SK-N-SH (cell line): Measurements from ENCODE around the gene SH3D21. TPM values are rescaled to one million over a fixed set of nuclear protein-coding genes. Genes with fewer than 3 reads are reported as not detected.

ENCODE experiments used
- CTCF ChIA-PET: fragments of 300-600, 350-600 bp; formaldehyde crosslinking; extraction: SDS; loops from one replicate; lab custom pipeline; 2021; lab: Yijun Ruan, JAX
- POLR2A ChIA-PET: fragments of 350-600 bp; sonication (Branson Sonifier 250); formaldehyde crosslinking; extraction: SDS; loops from one replicate; lab custom pipeline; 2020; ENCODE audit warnings: antibody characterized with exemption, inconsistent platforms; lab: Yijun Ruan, JAX
- DNase-seq: peaks from one replicate; pipeline ENCODE4 v3.0.0; 2012
- H2AFZ ChIP-seq: fragments of 200-600 bp; sonication (generic); 2 replicates; pipeline ENCODE4 v1.8.1; 2016; ENCODE audit warnings: antibody characterized with exemption, mild to moderate bottlenecking, low read depth
- H3F3A ChIP-seq: fragments of 200-600 bp; sonication (generic); replicated peaks from 2 replicates; pipeline ENCODE3; 2016; ENCODE audit warnings: antibody characterized with exemption, mild to moderate bottlenecking; ENCODE audit not compliant: insufficient read depth
- H3K27ac ChIP-seq, 2 experiments: fragments of 200-500 bp in 1 of 2; fragments of 200-600 bp in 1 of 2; sonication (Bioruptor generic) in 1 of 2; sonication (generic), shearing (Covaris generic) in 1 of 2; 2 replicates each; pipeline versions ENCODE4 v1.5.1 to v1.6.1; 2014 to 2016; ENCODE audit warnings: low read depth in 2 of 2, inconsistent platforms in 1 of 2, low read length in 1 of 2, mild to moderate bottlenecking in 1 of 2, mixed read lengths in 1 of 2
- H3K27me3 ChIP-seq: fragments of 200-600 bp; sonication (generic), shearing (Covaris generic); 2 replicates; pipeline ENCODE4 v1.6.1; 2016; ENCODE audit warnings: mixed run types; ENCODE audit not compliant: insufficient read depth
- H3K36me3 ChIP-seq, 2 experiments: fragments of 200-500 bp in 1 of 2; fragments of 200-600 bp in 1 of 2; sonication (Bioruptor generic) in 1 of 2; sonication (generic) in 1 of 2; replicated peaks in 1 of 2; 2 replicates each; pipeline versions ENCODE3 to v1.5.1; 2014 to 2016; ENCODE audit warnings: low read length in 1 of 2, mild to moderate bottlenecking in 1 of 2; ENCODE audit not compliant: insufficient read depth in 2 of 2, control insufficient read depth in 1 of 2
- H3K4me1 ChIP-seq, 2 experiments: fragments of 200-500 bp in 1 of 2; fragments of 200-600 bp in 1 of 2; sonication (Bioruptor generic) in 1 of 2; sonication (generic), shearing (Covaris generic) in 1 of 2; 2 replicates each; pipeline versions ENCODE4 v1.5.1 to v1.6.1; 2014 to 2016; ENCODE audit warnings: low read depth in 1 of 2, low read length in 1 of 2, mixed run types in 1 of 2; ENCODE audit not compliant: insufficient read depth in 2 of 2, control insufficient read depth in 1 of 2
- H3K4me2 ChIP-seq: fragments of 200-600 bp; sonication (generic), shearing (Covaris generic); 2 replicates; pipeline ENCODE4 v1.6.1; 2017; ENCODE audit warnings: mixed run types
- H3K4me3 ChIP-seq, 2 experiments: fragments of 200-500 bp in 1 of 2; fragments of 200-600 bp in 1 of 2; sonication (Bioruptor generic) in 1 of 2; sonication (generic), shearing (Covaris generic) in 1 of 2; 2 replicates each; pipeline versions ENCODE4 v1.5.1 to v1.8.1; 2014 to 2016; ENCODE audit warnings: low read depth in 2 of 2, inconsistent platforms in 1 of 2, low read length in 1 of 2, mild to moderate bottlenecking in 1 of 2, mixed read lengths in 1 of 2, moderate library complexity in 1 of 2
- H3K79me2 ChIP-seq: fragments of 200-600 bp; sonication (generic); 2 replicates; pipeline ENCODE4 v1.8.1; 2017; ENCODE audit warnings: mild to moderate bottlenecking; ENCODE audit not compliant: insufficient read depth
- H3K9ac ChIP-seq: fragments of 200-600 bp; sonication (generic); 2 replicates; pipeline ENCODE4 v1.6.1; 2017; ENCODE audit warnings: mixed run types
- H3K9me2 ChIP-seq: fragments of 200-600 bp; sonication (generic); 2 replicates; pipeline ENCODE4 v1.6.1; 2017; ENCODE audit warnings: mixed run types
- H3K9me3 ChIP-seq: fragments of 200-600 bp; sonication (generic); 2 replicates; pipeline ENCODE4 v1.6.1; 2017; ENCODE audit warnings: mixed run types, mild to moderate bottlenecking, moderate library complexity
- H4K20me1 ChIP-seq: fragments of 200-600 bp; sonication (generic); 2 replicates; pipeline ENCODE4 v1.6.1; 2017; ENCODE audit warnings: mild to moderate bottlenecking, mixed run types; ENCODE audit not compliant: insufficient read depth
- CHD2 ChIP-seq: fragments of 150-350 bp; IDR thresholded peaks from 2 replicates; pipeline ENCODE4 v1.6.1; 2018; ENCODE audit warnings: low read length; ENCODE audit not compliant: partially characterized antibody
- EP300 ChIP-seq, 2 experiments: IDR thresholded peaks; 2 replicates each; pipeline versions ENCODE4 v1.4.0 to v1.6.1; 2012; ENCODE audit warnings: borderline replicate concordance in 1 of 2, low read depth in 1 of 2, low read length in 1 of 2
- FOSL2 ChIP-seq: IDR thresholded peaks from 2 replicates; pipeline ENCODE4 v1.4.0; 2012; ENCODE audit warnings: low read depth, mild to moderate bottlenecking, moderate library complexity, borderline replicate concordance
- FOXJ3 ChIP-seq: sonication (generic); formaldehyde crosslinking; IDR thresholded peaks from 2 replicates; pipeline ENCODE4 v1.5.1; 2020; ENCODE audit warnings: mild to moderate bottlenecking, missing genetic modification reagents
- FOXM1 ChIP-seq: IDR thresholded peaks from 2 replicates; pipeline ENCODE4 v1.4.0; 2012; ENCODE audit warnings: low read depth, mild to moderate bottlenecking
- GABPA ChIP-seq: IDR thresholded peaks from 2 replicates; pipeline ENCODE4 v1.4.0; 2012; ENCODE audit warnings: low read depth, mild to moderate bottlenecking
- GATA2 ChIP-seq: sonication (generic); formaldehyde crosslinking; IDR thresholded peaks from 2 replicates; pipeline ENCODE4 v1.5.0; 2020; ENCODE audit warnings: mild to moderate bottlenecking, missing genetic modification reagents
- MXI1 ChIP-seq: IDR thresholded peaks from 2 replicates; pipeline ENCODE4 v1.6.1; 2012; ENCODE audit warnings: mild to moderate bottlenecking, low read depth, low read length, improper control_type of control experiment
- NRF1 ChIP-seq: IDR thresholded peaks from 2 replicates; pipeline ENCODE4 v1.6.1; 2012; ENCODE audit warnings: low read depth, mild to moderate bottlenecking, low read length
- POLR2AphosphoS5 ChIP-seq: IDR thresholded peaks from 2 replicates; pipeline ENCODE4 v1.6.1; 2012; ENCODE audit warnings: low read depth, low read length
- RAD21 ChIP-seq: IDR thresholded peaks from 2 replicates; pipeline ENCODE4 v1.6.1; 2012; ENCODE audit warnings: mild to moderate bottlenecking, low read length
- RCOR1 ChIP-seq: fragments of 150-350 bp; IDR thresholded peaks from 2 replicates; pipeline ENCODE4 v1.6.1; 2017; ENCODE audit warnings: antibody characterized with exemption, low read length
- RXRA ChIP-seq: IDR thresholded peaks from 2 replicates; pipeline ENCODE4 v1.4.0; 2012; ENCODE audit warnings: low read depth, mild to moderate bottlenecking, borderline replicate concordance
- SIN3A ChIP-seq: IDR thresholded peaks from 2 replicates; pipeline ENCODE4 v1.6.1; 2012; ENCODE audit warnings: low read depth, mild to moderate bottlenecking, low read length, moderate library complexity, borderline replicate concordance
- WGBS: methylation state at CpG from one replicate; pipeline ENCODE4 v1.1.6; 2017; ENCODE audit warnings: low lambda C conversion rate; 5-methylcytosine and 5-hydroxymethylcytosine counted together
- polyA plus RNA-seq, 3 experiments: library from polyadenylated mRNA; depleted of rRNA; stranded (reverse); fragments of >200 nt; gene quantifications; 2 replicates each; pipeline ENCODE4 v1.2.3, GENCODE V29; 2012
- TF ChIP-seq, protein P1 (sequence below): fragments of 150-350 bp; IDR thresholded peaks from 2 replicates; pipeline ENCODE4 v1.6.1; 2016; ENCODE audit warnings: mild to moderate bottlenecking, low read depth, low read length
- TF ChIP-seq, protein P2 (sequence below): IDR thresholded peaks from 2 replicates; pipeline ENCODE4 v1.4.0; 2012; ENCODE audit warnings: low read depth, borderline replicate concordance
- TF ChIP-seq, protein P3 (sequence below): IDR thresholded peaks from 2 replicates; pipeline ENCODE4 v1.6.1; 2012; ENCODE audit warnings: mild to moderate bottlenecking, low read depth, low read length, moderate library complexity
- TF ChIP-seq, protein P4 (sequence below): fragments of 150-350 bp; IDR thresholded peaks from 2 replicates; pipeline ENCODE4 v1.6.1; 2017; ENCODE audit warnings: antibody characterized with exemption, low read length, low read depth, borderline replicate concordance
- TF ChIP-seq, protein P5 (sequence below): fragments of 200-600 bp; sonication (generic); IDR thresholded peaks from 2 replicates; pipeline ENCODE4 v1.6.1; 2017; ENCODE audit warnings: antibody characterized with exemption, mild to moderate bottlenecking, moderate library complexity
- TF ChIP-seq, protein P6 (sequence below): IDR thresholded peaks from 2 replicates; pipeline ENCODE4 v1.4.0; 2012; ENCODE audit warnings: low read depth, borderline replicate concordance

The SH3D21 gene
- polyA plus RNA-seq, 1 of the 3 experiments (the other 2 are of a cell fraction): 1.6 TPM

DNA sequence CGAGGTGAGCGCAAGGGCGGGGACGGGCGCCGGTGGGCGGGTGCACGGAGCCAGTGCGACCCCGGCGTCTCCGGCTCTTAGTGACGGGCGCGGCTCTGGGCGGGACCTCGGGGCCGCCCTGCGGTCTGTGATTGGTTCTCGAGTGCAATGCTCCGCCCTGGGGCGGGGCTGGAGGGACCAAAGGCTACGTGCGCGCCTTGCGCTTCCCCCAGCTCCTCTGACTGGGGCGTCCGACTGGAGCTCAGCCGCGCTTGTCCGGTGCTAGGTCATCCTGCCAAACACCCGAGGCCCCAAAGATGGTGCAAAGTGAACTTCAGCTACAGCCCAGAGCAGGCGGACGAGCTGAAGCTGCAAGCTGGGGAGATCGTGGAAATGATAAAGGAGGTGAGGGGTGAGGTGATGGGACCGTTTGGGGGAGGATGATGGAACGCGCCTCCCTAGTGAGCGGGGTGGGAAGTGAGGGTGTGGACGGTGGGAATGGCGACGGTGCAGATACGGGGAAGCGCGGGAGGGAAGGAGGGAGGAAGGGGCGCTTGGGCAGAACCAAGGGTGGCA lies 811 bp downstream of the SH3D21 start:
- Histone ChIP-seq H3K36me3 (peaks cover 27 to 62% of the 10 kb centered on the region in 2 experiments), H3K27ac (peak overlapping the region in 1 of 2 experiments; percentile 34; a peak in 1 of 4 replicates), H3F3A (peaks cover 31% of the 10 kb centered on the region), H3K79me2 (peaks cover 11% of the 10 kb centered on the region; the same call in 1 of the 2 replicates), H3K9me3 (no peaks in the 10 kb centered on the region), H3K9me2 (no peaks in the 10 kb centered on the region), H3K27me3 (no peaks in the 10 kb centered on the region), H3K4me2 (peak overlapping the region; percentile 77), H3K4me3 (peak overlapping the region; percentile 46 to 60), H2AFZ (no peak overlapping the region), H3K9ac (peak overlapping the region; percentile 39), H4K20me1 (no peaks in the 10 kb centered on the region), H3K4me1 (peaks cover 0 to 12% of the 10 kb centered on the region in 2 experiments; a peak in 2 of 4 replicates)
- CTCF ChIA-PET: interaction anchor here (0.6 to 3.1 kb wide), 10 partner anchors 9 to 157 kb away, joined by 3 to 11 read pairs (median 3); partner anchors contain the start of genes EVA1B and TRAPPC3
- WGBS: 13% methylated on average over 25 of the region's 46 CpGs
- POLR2A ChIA-PET: interaction anchor here (0.7 to 2.0 kb wide), 6 partner anchors 12 to 157 kb away, joined by 3 to 6 read pairs (median 4); partner anchors contain the start of genes LSM10 and TRAPPC3
- DNase-seq: peak; percentile 99
- TF ChIP-seq, protein P1, sequence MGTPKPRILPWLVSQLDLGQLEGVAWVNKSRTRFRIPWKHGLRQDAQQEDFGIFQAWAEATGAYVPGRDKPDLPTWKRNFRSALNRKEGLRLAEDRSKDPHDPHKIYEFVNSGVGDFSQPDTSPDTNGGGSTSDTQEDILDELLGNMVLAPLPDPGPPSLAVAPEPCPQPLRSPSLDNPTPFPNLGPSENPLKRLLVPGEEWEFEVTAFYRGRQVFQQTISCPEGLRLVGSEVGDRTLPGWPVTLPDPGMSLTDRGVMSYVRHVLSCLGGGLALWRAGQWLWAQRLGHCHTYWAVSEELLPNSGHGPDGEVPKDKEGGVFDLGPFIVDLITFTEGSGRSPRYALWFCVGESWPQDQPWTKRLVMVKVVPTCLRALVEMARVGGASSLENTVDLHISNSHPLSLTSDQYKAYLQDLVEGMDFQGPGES: no peak
- TF ChIP-seq, protein P2, sequence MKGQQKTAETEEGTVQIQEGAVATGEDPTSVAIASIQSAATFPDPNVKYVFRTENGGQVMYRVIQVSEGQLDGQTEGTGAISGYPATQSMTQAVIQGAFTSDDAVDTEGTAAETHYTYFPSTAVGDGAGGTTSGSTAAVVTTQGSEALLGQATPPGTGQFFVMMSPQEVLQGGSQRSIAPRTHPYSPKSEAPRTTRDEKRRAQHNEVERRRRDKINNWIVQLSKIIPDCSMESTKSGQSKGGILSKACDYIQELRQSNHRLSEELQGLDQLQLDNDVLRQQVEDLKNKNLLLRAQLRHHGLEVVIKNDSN: no peak
- TF ChIP-seq FOSL2: no peak
- 0 out of 2 replicates have a peak, but pooled peaks have one; percentile 20 for TF ChIP-seq RAD21
- TF ChIP-seq, protein P3, sequence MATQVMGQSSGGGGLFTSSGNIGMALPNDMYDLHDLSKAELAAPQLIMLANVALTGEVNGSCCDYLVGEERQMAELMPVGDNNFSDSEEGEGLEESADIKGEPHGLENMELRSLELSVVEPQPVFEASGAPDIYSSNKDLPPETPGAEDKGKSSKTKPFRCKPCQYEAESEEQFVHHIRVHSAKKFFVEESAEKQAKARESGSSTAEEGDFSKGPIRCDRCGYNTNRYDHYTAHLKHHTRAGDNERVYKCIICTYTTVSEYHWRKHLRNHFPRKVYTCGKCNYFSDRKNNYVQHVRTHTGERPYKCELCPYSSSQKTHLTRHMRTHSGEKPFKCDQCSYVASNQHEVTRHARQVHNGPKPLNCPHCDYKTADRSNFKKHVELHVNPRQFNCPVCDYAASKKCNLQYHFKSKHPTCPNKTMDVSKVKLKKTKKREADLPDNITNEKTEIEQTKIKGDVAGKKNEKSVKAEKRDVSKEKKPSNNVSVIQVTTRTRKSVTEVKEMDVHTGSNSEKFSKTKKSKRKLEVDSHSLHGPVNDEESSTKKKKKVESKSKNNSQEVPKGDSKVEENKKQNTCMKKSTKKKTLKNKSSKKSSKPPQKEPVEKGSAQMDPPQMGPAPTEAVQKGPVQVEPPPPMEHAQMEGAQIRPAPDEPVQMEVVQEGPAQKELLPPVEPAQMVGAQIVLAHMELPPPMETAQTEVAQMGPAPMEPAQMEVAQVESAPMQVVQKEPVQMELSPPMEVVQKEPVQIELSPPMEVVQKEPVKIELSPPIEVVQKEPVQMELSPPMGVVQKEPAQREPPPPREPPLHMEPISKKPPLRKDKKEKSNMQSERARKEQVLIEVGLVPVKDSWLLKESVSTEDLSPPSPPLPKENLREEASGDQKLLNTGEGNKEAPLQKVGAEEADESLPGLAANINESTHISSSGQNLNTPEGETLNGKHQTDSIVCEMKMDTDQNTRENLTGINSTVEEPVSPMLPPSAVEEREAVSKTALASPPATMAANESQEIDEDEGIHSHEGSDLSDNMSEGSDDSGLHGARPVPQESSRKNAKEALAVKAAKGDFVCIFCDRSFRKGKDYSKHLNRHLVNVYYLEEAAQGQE: no peak
- no peak for TF ChIP-seq EP300 (IDR thresholded peaks at IDR 0.05; ENCODE audit: borderline replicate concordance in 1 of 2, low read depth in 1 of 2, low read length in 1 of 2)
- TF ChIP-seq FOXJ3 (CRISPR knock-in tag): no peak
- TF ChIP-seq SIN3A: no peak
- TF ChIP-seq, protein P4, sequence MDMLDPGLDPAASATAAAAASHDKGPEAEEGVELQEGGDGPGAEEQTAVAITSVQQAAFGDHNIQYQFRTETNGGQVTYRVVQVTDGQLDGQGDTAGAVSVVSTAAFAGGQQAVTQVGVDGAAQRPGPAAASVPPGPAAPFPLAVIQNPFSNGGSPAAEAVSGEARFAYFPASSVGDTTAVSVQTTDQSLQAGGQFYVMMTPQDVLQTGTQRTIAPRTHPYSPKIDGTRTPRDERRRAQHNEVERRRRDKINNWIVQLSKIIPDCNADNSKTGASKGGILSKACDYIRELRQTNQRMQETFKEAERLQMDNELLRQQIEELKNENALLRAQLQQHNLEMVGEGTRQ: no peak
- peak; percentile 62 for TF ChIP-seq GATA2 (CRISPR knock-in tag)
- TF ChIP-seq, protein P5, sequence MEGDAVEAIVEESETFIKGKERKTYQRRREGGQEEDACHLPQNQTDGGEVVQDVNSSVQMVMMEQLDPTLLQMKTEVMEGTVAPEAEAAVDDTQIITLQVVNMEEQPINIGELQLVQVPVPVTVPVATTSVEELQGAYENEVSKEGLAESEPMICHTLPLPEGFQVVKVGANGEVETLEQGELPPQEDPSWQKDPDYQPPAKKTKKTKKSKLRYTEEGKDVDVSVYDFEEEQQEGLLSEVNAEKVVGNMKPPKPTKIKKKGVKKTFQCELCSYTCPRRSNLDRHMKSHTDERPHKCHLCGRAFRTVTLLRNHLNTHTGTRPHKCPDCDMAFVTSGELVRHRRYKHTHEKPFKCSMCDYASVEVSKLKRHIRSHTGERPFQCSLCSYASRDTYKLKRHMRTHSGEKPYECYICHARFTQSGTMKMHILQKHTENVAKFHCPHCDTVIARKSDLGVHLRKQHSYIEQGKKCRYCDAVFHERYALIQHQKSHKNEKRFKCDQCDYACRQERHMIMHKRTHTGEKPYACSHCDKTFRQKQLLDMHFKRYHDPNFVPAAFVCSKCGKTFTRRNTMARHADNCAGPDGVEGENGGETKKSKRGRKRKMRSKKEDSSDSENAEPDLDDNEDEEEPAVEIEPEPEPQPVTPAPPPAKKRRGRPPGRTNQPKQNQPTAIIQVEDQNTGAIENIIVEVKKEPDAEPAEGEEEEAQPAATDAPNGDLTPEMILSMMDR: no peak
- TF ChIP-seq NRF1: peak; percentile 31; the same call in 1 of the 2 replicates
- TF ChIP-seq RXRA: no peak
- TF ChIP-seq RCOR1: no peak
- TF ChIP-seq, protein P6, sequence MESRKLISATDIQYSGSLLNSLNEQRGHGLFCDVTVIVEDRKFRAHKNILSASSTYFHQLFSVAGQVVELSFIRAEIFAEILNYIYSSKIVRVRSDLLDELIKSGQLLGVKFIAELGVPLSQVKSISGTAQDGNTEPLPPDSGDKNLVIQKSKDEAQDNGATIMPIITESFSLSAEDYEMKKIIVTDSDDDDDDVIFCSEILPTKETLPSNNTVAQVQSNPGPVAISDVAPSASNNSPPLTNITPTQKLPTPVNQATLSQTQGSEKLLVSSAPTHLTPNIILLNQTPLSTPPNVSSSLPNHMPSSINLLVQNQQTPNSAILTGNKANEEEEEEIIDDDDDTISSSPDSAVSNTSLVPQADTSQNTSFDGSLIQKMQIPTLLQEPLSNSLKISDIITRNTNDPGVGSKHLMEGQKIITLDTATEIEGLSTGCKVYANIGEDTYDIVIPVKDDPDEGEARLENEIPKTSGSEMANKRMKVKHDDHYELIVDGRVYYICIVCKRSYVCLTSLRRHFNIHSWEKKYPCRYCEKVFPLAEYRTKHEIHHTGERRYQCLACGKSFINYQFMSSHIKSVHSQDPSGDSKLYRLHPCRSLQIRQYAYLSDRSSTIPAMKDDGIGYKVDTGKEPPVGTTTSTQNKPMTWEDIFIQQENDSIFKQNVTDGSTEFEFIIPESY: no peak
- no peak for TF ChIP-seq FOXM1
- peak; percentile 79 for TF ChIP-seq POLR2AphosphoS5
- TF ChIP-seq GABPA: no peak
- peak; percentile 60; the same call in 1 of the 2 replicates for TF ChIP-seq MXI1
- TF ChIP-seq CHD2: no peak
